ENCODE measurements around the gene HMG20A. TPM values are rescaled to one million over a fixed set of nuclear protein-coding genes. Genes with fewer than 3 reads are reported as not detected.

Gene HMG20A
- total RNA-seq, 1 experiment from 2014 or later: 60.2 TPM

- no peak for DNase-seq
- Mint-ChIP-seq H3K36me3 (ENCODE audit: insufficient read depth in 1 of 3, low read depth in 3 of 3) (peaks cover 0 to 2% (median 2%) of the 10 kb centered on the region in 3 experiments; a peak in 2 of 7 replicates), H3K4me1 (peaks cover 5 to 10% of the 10 kb centered on the region in 2 experiments; a peak in 3 of 4 replicates), H3K27ac (no peak overlapping the region), H3K9me3 (no peaks in the 10 kb centered on the region; a peak in 1 of 5 replicates), H3K4me3 (no peak overlapping the region), H3K27me3 (ENCODE audit: low read depth) (no peaks in the 10 kb centered on the region)
- Histone ChIP-seq H2AK5ac (ENCODE audit: insufficient read length, low read length) (no peak overlapping the region), H3K4ac (ENCODE audit: low read depth, low read length) (no peak overlapping the region), H2BK120ac (ENCODE audit: low read depth, low read length, poor library complexity, severe bottlenecking) (no peak overlapping the region), H3K4me2 (ENCODE audit: insufficient read depth, insufficient read length, low read length) (no peak overlapping the region), H3K23me2 (ENCODE audit: insufficient read length, low read depth, low read length, poor library complexity, severe bottlenecking) (no peaks in the 10 kb centered on the region), H4K91ac (ENCODE audit: insufficient read length, low read depth, low read length) (no peak overlapping the region), H4K5ac (ENCODE audit: insufficient read length, low read depth, low read length) (no peak overlapping the region), H2AFZ (ENCODE audit: low read length) (no peak overlapping the region), H3K27me3 (ENCODE audit: insufficient read depth, low read length) (no peaks in the 10 kb centered on the region), H2BK20ac (ENCODE audit: low read depth, low read length, poor library complexity, severe bottlenecking) (no peak overlapping the region), H3K4me1 (ENCODE audit: insufficient read depth, low read length) (no peaks in the 10 kb centered on the region), H4K8ac (replicated peaks; ENCODE audit: insufficient read length, low read depth, low read length) (no peak overlapping the region), H3K79me1 (ENCODE audit: insufficient read depth, low read depth, low read length, poor library complexity, severe bottlenecking) (no peaks in the 10 kb centered on the region), H3T11ph (ENCODE audit: low read length) (no peak overlapping the region), H3K9ac (ENCODE audit: extremely low read depth, insufficient read length, low read length) (no peak overlapping the region), H3K14ac (ENCODE audit: insufficient read depth, low read length) (no peak overlapping the region), H3K27ac (ENCODE audit: insufficient read length, low read depth, low read length) (no peak overlapping the region), H3K18ac (ENCODE audit: insufficient read length, low read depth, low read length) (no peak overlapping the region), H2BK12ac (ENCODE audit: insufficient read length, low read depth, low read length) (no peak overlapping the region), H3K23ac (ENCODE audit: insufficient read length, low read depth, low read length) (no peak overlapping the region), H3K56ac (ENCODE audit: insufficient read length, low read depth, low read length) (no peak overlapping the region), H2BK15ac (ENCODE audit: low read depth, low read length) (no peak overlapping the region), H3K9me3 (ENCODE audit: control insufficient read depth, low read depth, low read length) (no peaks in the 10 kb centered on the region), H3K79me2 (ENCODE audit: insufficient read depth, low read length) (peaks cover 2% of the 10 kb centered on the region; the same call in 1 of the 2 replicates), H4K20me1 (ENCODE audit: control insufficient read depth, insufficient read depth, insufficient read length) (no peaks in the 10 kb centered on the region), H2BK5ac (ENCODE audit: insufficient read length, low read length) (no peak overlapping the region)
- TF ChIP-seq, protein P1, sequence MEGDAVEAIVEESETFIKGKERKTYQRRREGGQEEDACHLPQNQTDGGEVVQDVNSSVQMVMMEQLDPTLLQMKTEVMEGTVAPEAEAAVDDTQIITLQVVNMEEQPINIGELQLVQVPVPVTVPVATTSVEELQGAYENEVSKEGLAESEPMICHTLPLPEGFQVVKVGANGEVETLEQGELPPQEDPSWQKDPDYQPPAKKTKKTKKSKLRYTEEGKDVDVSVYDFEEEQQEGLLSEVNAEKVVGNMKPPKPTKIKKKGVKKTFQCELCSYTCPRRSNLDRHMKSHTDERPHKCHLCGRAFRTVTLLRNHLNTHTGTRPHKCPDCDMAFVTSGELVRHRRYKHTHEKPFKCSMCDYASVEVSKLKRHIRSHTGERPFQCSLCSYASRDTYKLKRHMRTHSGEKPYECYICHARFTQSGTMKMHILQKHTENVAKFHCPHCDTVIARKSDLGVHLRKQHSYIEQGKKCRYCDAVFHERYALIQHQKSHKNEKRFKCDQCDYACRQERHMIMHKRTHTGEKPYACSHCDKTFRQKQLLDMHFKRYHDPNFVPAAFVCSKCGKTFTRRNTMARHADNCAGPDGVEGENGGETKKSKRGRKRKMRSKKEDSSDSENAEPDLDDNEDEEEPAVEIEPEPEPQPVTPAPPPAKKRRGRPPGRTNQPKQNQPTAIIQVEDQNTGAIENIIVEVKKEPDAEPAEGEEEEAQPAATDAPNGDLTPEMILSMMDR (conservative IDR thresholded peaks at IDR 0.05): no peak
- no CpG with 5 or more reads among the region's 4 CpGs for WGBS (ENCODE audit: extremely low coverage, insufficient read length, low lambda C conversion rate)
Measured at GRCh38 chr15:77373441-77373840, 47.2 kb upstream of the HMG20A start.

All from H9 (cell line).